SK-N-SH (cell line): ENCODE results near the gene MPV17L2. TPM values are rescaled to one million over a fixed set of nuclear protein-coding genes. Genes with fewer than 3 reads are reported as not detected.

Experiments used
- CTCF ChIA-PET: fragments of 300-600, 350-600 bp; formaldehyde crosslinking; extraction: SDS; loops from one replicate; lab custom pipeline; 2021; lab: Yijun Ruan, JAX
- POLR2A ChIA-PET: fragments of 350-600 bp; sonication (Branson Sonifier 250); formaldehyde crosslinking; extraction: SDS; loops from one replicate; lab custom pipeline; 2020; ENCODE audit warnings: antibody characterized with exemption, inconsistent platforms; lab: Yijun Ruan, JAX
- DNase-seq: peaks from one replicate; pipeline ENCODE4 v3.0.0; 2012
- H2AFZ ChIP-seq: fragments of 200-600 bp; sonication (generic); 2 replicates; pipeline ENCODE4 v1.8.1; 2016; ENCODE audit warnings: antibody characterized with exemption, mild to moderate bottlenecking, low read depth
- H3F3A ChIP-seq: fragments of 200-600 bp; sonication (generic); replicated peaks from 2 replicates; pipeline ENCODE3; 2016; ENCODE audit warnings: antibody characterized with exemption, mild to moderate bottlenecking; ENCODE audit not compliant: insufficient read depth
- H3K27ac ChIP-seq, 2 experiments: fragments of 200-500 bp in 1 of 2; fragments of 200-600 bp in 1 of 2; sonication (Bioruptor generic) in 1 of 2; sonication (generic), shearing (Covaris generic) in 1 of 2; 2 replicates each; pipeline versions ENCODE4 v1.5.1 to v1.6.1; 2014 to 2016; ENCODE audit warnings: low read depth in 2 of 2, inconsistent platforms in 1 of 2, low read length in 1 of 2, mild to moderate bottlenecking in 1 of 2, mixed read lengths in 1 of 2
- H3K27me3 ChIP-seq: fragments of 200-600 bp; sonication (generic), shearing (Covaris generic); 2 replicates; pipeline ENCODE4 v1.6.1; 2016; ENCODE audit warnings: mixed run types; ENCODE audit not compliant: insufficient read depth
- H3K36me3 ChIP-seq, 2 experiments: fragments of 200-500 bp in 1 of 2; fragments of 200-600 bp in 1 of 2; sonication (Bioruptor generic) in 1 of 2; sonication (generic) in 1 of 2; replicated peaks in 1 of 2; 2 replicates each; pipeline versions ENCODE3 to v1.5.1; 2014 to 2016; ENCODE audit warnings: low read length in 1 of 2, mild to moderate bottlenecking in 1 of 2; ENCODE audit not compliant: insufficient read depth in 2 of 2, control insufficient read depth in 1 of 2
- H3K4me1 ChIP-seq, 2 experiments: fragments of 200-500 bp in 1 of 2; fragments of 200-600 bp in 1 of 2; sonication (Bioruptor generic) in 1 of 2; sonication (generic), shearing (Covaris generic) in 1 of 2; 2 replicates each; pipeline versions ENCODE4 v1.5.1 to v1.6.1; 2014 to 2016; ENCODE audit warnings: low read depth in 1 of 2, low read length in 1 of 2, mixed run types in 1 of 2; ENCODE audit not compliant: insufficient read depth in 2 of 2, control insufficient read depth in 1 of 2
- H3K4me2 ChIP-seq: fragments of 200-600 bp; sonication (generic), shearing (Covaris generic); 2 replicates; pipeline ENCODE4 v1.6.1; 2017; ENCODE audit warnings: mixed run types
- H3K4me3 ChIP-seq, 2 experiments: fragments of 200-500 bp in 1 of 2; fragments of 200-600 bp in 1 of 2; sonication (Bioruptor generic) in 1 of 2; sonication (generic), shearing (Covaris generic) in 1 of 2; 2 replicates each; pipeline versions ENCODE4 v1.5.1 to v1.8.1; 2014 to 2016; ENCODE audit warnings: low read depth in 2 of 2, inconsistent platforms in 1 of 2, low read length in 1 of 2, mild to moderate bottlenecking in 1 of 2, mixed read lengths in 1 of 2, moderate library complexity in 1 of 2
- H3K79me2 ChIP-seq: fragments of 200-600 bp; sonication (generic); 2 replicates; pipeline ENCODE4 v1.8.1; 2017; ENCODE audit warnings: mild to moderate bottlenecking; ENCODE audit not compliant: insufficient read depth
- H3K9ac ChIP-seq: fragments of 200-600 bp; sonication (generic); 2 replicates; pipeline ENCODE4 v1.6.1; 2017; ENCODE audit warnings: mixed run types
- H3K9me2 ChIP-seq: fragments of 200-600 bp; sonication (generic); 2 replicates; pipeline ENCODE4 v1.6.1; 2017; ENCODE audit warnings: mixed run types
- H3K9me3 ChIP-seq: fragments of 200-600 bp; sonication (generic); 2 replicates; pipeline ENCODE4 v1.6.1; 2017; ENCODE audit warnings: mixed run types, mild to moderate bottlenecking, moderate library complexity
- H4K20me1 ChIP-seq: fragments of 200-600 bp; sonication (generic); 2 replicates; pipeline ENCODE4 v1.6.1; 2017; ENCODE audit warnings: mild to moderate bottlenecking, mixed run types; ENCODE audit not compliant: insufficient read depth
- CHD2 ChIP-seq: fragments of 150-350 bp; IDR thresholded peaks from 2 replicates; pipeline ENCODE4 v1.6.1; 2018; ENCODE audit warnings: low read length; ENCODE audit not compliant: partially characterized antibody
- EZH2phosphoT487 ChIP-seq: fragments of 200-600 bp; sonication (generic); IDR thresholded peaks from 2 replicates; pipeline ENCODE4 v1.6.1; 2017; ENCODE audit warnings: low read depth, mixed run types, mild to moderate bottlenecking, antibody characterized with exemption, moderate library complexity, borderline replicate concordance
- FOSL2 ChIP-seq: IDR thresholded peaks from 2 replicates; pipeline ENCODE4 v1.4.0; 2012; ENCODE audit warnings: low read depth, mild to moderate bottlenecking, moderate library complexity, borderline replicate concordance
- FOXJ3 ChIP-seq: sonication (generic); formaldehyde crosslinking; IDR thresholded peaks from 2 replicates; pipeline ENCODE4 v1.5.1; 2020; ENCODE audit warnings: mild to moderate bottlenecking, missing genetic modification reagents
- FOXM1 ChIP-seq: IDR thresholded peaks from 2 replicates; pipeline ENCODE4 v1.4.0; 2012; ENCODE audit warnings: low read depth, mild to moderate bottlenecking
- GATA2 ChIP-seq: sonication (generic); formaldehyde crosslinking; IDR thresholded peaks from 2 replicates; pipeline ENCODE4 v1.5.0; 2020; ENCODE audit warnings: mild to moderate bottlenecking, missing genetic modification reagents
- JUND ChIP-seq: IDR thresholded peaks from 2 replicates; pipeline ENCODE4 v1.4.0; 2012
- MXI1 ChIP-seq: IDR thresholded peaks from 2 replicates; pipeline ENCODE4 v1.6.1; 2012; ENCODE audit warnings: mild to moderate bottlenecking, low read depth, low read length, improper control_type of control experiment
- POLR2AphosphoS5 ChIP-seq: IDR thresholded peaks from 2 replicates; pipeline ENCODE4 v1.6.1; 2012; ENCODE audit warnings: low read depth, low read length
- RAD21 ChIP-seq: IDR thresholded peaks from 2 replicates; pipeline ENCODE4 v1.6.1; 2012; ENCODE audit warnings: mild to moderate bottlenecking, low read length
- RCOR1 ChIP-seq: fragments of 150-350 bp; IDR thresholded peaks from 2 replicates; pipeline ENCODE4 v1.6.1; 2017; ENCODE audit warnings: antibody characterized with exemption, low read length
- RXRA ChIP-seq: IDR thresholded peaks from 2 replicates; pipeline ENCODE4 v1.4.0; 2012; ENCODE audit warnings: low read depth, mild to moderate bottlenecking, borderline replicate concordance
- YY1 ChIP-seq: IDR thresholded peaks from 2 replicates; pipeline ENCODE4 v1.4.0; 2012; ENCODE audit warnings: low read depth, mild to moderate bottlenecking
- WGBS: methylation state at CpG from one replicate; pipeline ENCODE4 v1.1.6; 2017; ENCODE audit warnings: low lambda C conversion rate; 5-methylcytosine and 5-hydroxymethylcytosine counted together
- polyA plus RNA-seq, 3 experiments: library from polyadenylated mRNA; depleted of rRNA; stranded (reverse); fragments of >200 nt; gene quantifications; 2 replicates each; pipeline ENCODE4 v1.2.3, GENCODE V29; 2012
- TF ChIP-seq, protein P1 (sequence below): IDR thresholded peaks from 2 replicates; pipeline ENCODE4 v1.4.0; 2012; ENCODE audit warnings: low read depth
- TF ChIP-seq, protein P2 (sequence below): fragments of 200-600 bp; sonication (generic); IDR thresholded peaks from 2 replicates; pipeline ENCODE4 v1.6.1; 2017; ENCODE audit warnings: antibody characterized with exemption, mild to moderate bottlenecking, moderate library complexity
- TF ChIP-seq, protein P3 (sequence below): IDR thresholded peaks from 2 replicates; pipeline ENCODE4 v1.4.0; 2012; ENCODE audit warnings: low read depth, borderline replicate concordance

MPV17L2 gene
- polyA plus RNA-seq, 1 of the 3 experiments (the other 2 are of a cell fraction), result 17.5 TPM

DNA sequence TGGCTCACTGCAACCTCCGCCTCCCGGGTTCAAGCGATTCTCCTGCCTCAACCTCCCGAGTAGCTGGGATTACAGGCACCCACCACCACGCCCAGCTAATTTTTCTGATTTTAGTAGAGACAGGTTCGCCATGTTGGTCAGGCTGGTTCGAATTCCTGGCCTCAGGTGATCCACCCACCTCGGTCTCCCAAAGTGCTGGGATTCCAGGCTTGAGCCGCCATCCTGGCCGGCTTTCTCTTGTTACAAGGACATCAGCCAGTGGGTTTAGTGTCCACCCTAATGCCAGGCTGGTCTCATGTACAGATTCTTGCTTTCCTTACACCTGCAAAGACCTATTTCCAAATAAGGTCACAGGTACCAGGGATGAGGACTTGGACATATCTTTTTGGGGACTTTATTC lies 33.2 kb upstream of the MPV17L2 start:
- H3F3A ChIP-seq, result peaks cover 19% of the 10 kb centered on the region
- TF ChIP-seq YY1 (no peak), RXRA (no peak), POLR2AphosphoS5 (no peak), RAD21 (no peak), JUND (no peak), FOXM1 (no peak), RCOR1 (no peak), FOSL2 (no peak), EZH2phosphoT487 (no peak), FOXJ3 (CRISPR knock-in tag) (no peak)
- TF ChIP-seq, protein P1, sequence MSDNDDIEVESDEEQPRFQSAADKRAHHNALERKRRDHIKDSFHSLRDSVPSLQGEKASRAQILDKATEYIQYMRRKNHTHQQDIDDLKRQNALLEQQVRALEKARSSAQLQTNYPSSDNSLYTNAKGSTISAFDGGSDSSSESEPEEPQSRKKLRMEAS, result no peak
- TF ChIP-seq, protein P2, sequence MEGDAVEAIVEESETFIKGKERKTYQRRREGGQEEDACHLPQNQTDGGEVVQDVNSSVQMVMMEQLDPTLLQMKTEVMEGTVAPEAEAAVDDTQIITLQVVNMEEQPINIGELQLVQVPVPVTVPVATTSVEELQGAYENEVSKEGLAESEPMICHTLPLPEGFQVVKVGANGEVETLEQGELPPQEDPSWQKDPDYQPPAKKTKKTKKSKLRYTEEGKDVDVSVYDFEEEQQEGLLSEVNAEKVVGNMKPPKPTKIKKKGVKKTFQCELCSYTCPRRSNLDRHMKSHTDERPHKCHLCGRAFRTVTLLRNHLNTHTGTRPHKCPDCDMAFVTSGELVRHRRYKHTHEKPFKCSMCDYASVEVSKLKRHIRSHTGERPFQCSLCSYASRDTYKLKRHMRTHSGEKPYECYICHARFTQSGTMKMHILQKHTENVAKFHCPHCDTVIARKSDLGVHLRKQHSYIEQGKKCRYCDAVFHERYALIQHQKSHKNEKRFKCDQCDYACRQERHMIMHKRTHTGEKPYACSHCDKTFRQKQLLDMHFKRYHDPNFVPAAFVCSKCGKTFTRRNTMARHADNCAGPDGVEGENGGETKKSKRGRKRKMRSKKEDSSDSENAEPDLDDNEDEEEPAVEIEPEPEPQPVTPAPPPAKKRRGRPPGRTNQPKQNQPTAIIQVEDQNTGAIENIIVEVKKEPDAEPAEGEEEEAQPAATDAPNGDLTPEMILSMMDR, result no peak
- TF ChIP-seq, protein P3, sequence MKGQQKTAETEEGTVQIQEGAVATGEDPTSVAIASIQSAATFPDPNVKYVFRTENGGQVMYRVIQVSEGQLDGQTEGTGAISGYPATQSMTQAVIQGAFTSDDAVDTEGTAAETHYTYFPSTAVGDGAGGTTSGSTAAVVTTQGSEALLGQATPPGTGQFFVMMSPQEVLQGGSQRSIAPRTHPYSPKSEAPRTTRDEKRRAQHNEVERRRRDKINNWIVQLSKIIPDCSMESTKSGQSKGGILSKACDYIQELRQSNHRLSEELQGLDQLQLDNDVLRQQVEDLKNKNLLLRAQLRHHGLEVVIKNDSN, result no peak
- no peak overlapping the region for H3K9ac ChIP-seq
- no peaks in the 10 kb centered on the region for H3K9me3 ChIP-seq
- H4K20me1 ChIP-seq, result no peaks in the 10 kb centered on the region
- H3K27me3 ChIP-seq, result no peaks in the 10 kb centered on the region
- no peaks in the 10 kb centered on the region for H3K9me2 ChIP-seq
- CTCF ChIA-PET, result interaction anchor here (0.6 to 4.5 kb wide), 20 partner anchors 8 to 259 kb away, joined by 3 to 26 read pairs (median 7); partner anchors contain the start of genes ARRDC2, MPV17L2, PIK3R2 and RAB3A
- 100% methylated on average over 6 of the region's 10 CpGs for WGBS
- H3K4me1 ChIP-seq, result peaks cover 17 to 48% of the 10 kb centered on the region in 2 experiments; a peak in 2 of 4 replicates
- no peak overlapping the region for H3K4me3 ChIP-seq
- H3K36me3 ChIP-seq, result peaks cover 19 to 41% of the 10 kb centered on the region in 2 experiments
- H2AFZ ChIP-seq, result no peak overlapping the region
- peaks cover 28% of the 10 kb centered on the region for H3K79me2 ChIP-seq
- no peak for DNase-seq
- H3K4me2 ChIP-seq, result no peak overlapping the region
- POLR2A ChIA-PET, result no interaction called here
- peak overlapping the region in 1 of 2 experiments; percentile 71; a peak in 1 of 4 replicates for H3K27ac ChIP-seq

DNA sequence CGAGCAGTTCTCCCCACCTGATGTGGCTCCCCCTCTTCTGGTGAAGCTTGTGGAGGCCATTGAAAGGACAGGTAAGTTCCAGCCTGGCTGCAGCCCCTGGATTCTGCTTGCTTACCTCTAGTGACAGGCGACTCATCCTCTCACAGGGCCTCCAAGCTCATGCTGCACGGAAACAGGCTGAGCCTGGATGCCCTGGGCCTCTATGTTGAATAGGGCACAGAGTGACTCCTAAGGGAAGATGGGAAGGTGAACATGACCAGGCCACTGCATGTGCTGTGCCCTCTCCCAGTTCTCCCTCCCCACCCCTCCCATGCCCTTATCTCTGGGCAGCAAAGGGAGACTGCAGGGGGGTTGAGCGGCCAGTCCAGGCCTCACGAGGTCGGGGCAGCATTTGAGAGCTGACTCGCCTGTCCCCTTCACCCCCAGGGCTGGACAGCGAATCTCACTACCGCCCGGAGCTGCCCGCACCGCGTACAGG lies 32.5 kb upstream of the MPV17L2 start:
- Histone ChIP-seq H3K4me3 (peak overlapping the region in 1 of 2 experiments; percentile 10; a peak in 1 of 4 replicates), H3K27me3 (no peaks in the 10 kb centered on the region), H2AFZ (no peak overlapping the region), H3K79me2 (peaks cover 21% of the 10 kb centered on the region; the same call in 1 of the 2 replicates), H3K27ac (peak overlapping the region in 1 of 2 experiments; percentile 71; a peak in 2 of 4 replicates), H4K20me1 (no peaks in the 10 kb centered on the region), H3K4me2 (peak overlapping the region; percentile 57; the same call in 1 of the 2 replicates), H3K4me1 (peaks cover 17 to 44% of the 10 kb centered on the region in 2 experiments; a peak in 2 of 4 replicates), H3K9me2 (no peaks in the 10 kb centered on the region), H3K9me3 (no peaks in the 10 kb centered on the region), H3F3A (peaks cover 21% of the 10 kb centered on the region), H3K36me3 (peaks cover 20 to 43% of the 10 kb centered on the region in 2 experiments), H3K9ac (peak overlapping the region; percentile 18; the same call in 1 of the 2 replicates)
- POLR2A ChIA-PET, result interaction anchor here (1.3 kb wide), 1 partner anchor 10 kb away, joined by 5 read pairs; no protein-coding TSS in a partner anchor
- peak; percentile 57 for TF ChIP-seq GATA2 (CRISPR knock-in tag)
- no peak for TF ChIP-seq MXI1
- TF ChIP-seq CHD2, result peak; percentile 26
- CTCF ChIA-PET, result interaction anchor here (0.6 to 4.5 kb wide), 28 partner anchors 8 to 251 kb away, joined by 3 to 26 read pairs (median 6); partner anchors contain the start of genes ARRDC2, CCDC124, MPV17L2 and PIK3R2
- WGBS, result 95% methylated on average over 6 of the region's 13 CpGs
- DNase-seq, result peak; percentile 68
